ENCODE measurements around the gene PPP1R8. TPM values are rescaled to one million over a fixed set of nuclear protein-coding genes. Genes with fewer than 3 reads are reported as not detected.
"Not testable (repeated sequence)": the region's sequence is repeated elsewhere in the genome, so short reads cannot be mapped to it uniquely, and the experiment has no call there.

The PPP1R8 gene
- total RNA-seq, 4 donors from 2014 or later, result 15.1 to 32.9 (median 28.0) TPM

GRCh38 chr1:27787895-27788294 lies 42.7 kb upstream of the PPP1R8 start:
- DNase-seq, result no peak
- in situ Hi-C loops (cut with MboI; ENCODE audit: low pct_ligation_motif_present in 1 of 4, low pct_unique_long_range_greater_than_20kb in 1 of 4, low sequenced_read_pairs in 3 of 4) (no loop called here), intact Hi-C loops (cut with DNase I; ENCODE audit: low total_unique reads) (no loop called here)
- peak overlapping the region in 1 of 4 donors; percentile 6 for H3K27ac ChIP-seq
- peaks cover 0 to 52% (median 17%) of the 10 kb centered on the region in 4 donors for H3K4me1 ChIP-seq
- H3K27me3 ChIP-seq, result no peaks in the 10 kb centered on the region
- no peak overlapping the region for H3K4me3 ChIP-seq
- TF ChIP-seq CTCF (IDR thresholded peaks at IDR 0.05) (no peak), POLR2A (IDR thresholded peaks at IDR 0.05) (no peak), EP300 (IDR thresholded peaks at IDR 0.05; ENCODE audit: low read depth) (no peak), POLR2AphosphoS5 (IDR thresholded peaks at IDR 0.05) (no peak)
- H3K9me3 ChIP-seq, result no peaks in the 10 kb centered on the region
- H3K36me3 ChIP-seq, result peaks cover 0 to 15% (median 2%) of the 10 kb centered on the region in 4 donors

GRCh38 chr1:27789540-27790041 lies 41.0 kb upstream of the PPP1R8 start:
- no peak for TF ChIP-seq EP300 (IDR thresholded peaks at IDR 0.05; ENCODE audit: low read depth)
- no peak for TF ChIP-seq POLR2AphosphoS5 (IDR thresholded peaks at IDR 0.05)
- TF ChIP-seq POLR2A (IDR thresholded peaks at IDR 0.05), result no peak
- TF ChIP-seq CTCF (IDR thresholded peaks at IDR 0.05), result no peak
- Histone ChIP-seq H3K9me3 (no peaks in the 10 kb centered on the region), H3K36me3 (peaks cover 0 to 32% (median 7%) of the 10 kb centered on the region in 4 donors), H3K27ac (peak overlapping the region in 3 of 4 donors; percentile 15 to 36 (median 24)), H3K27me3 (no peaks in the 10 kb centered on the region), H3K4me1 (peaks cover 0 to 37% (median 13%) of the 10 kb centered on the region in 4 donors), H3K4me3 (no peak overlapping the region)
- intact Hi-C loops (cut with DNase I; ENCODE audit: low total_unique reads) (no loop called here), in situ Hi-C loops (cut with MboI; ENCODE audit: low pct_ligation_motif_present in 1 of 4, low pct_unique_long_range_greater_than_20kb in 1 of 4, low sequenced_read_pairs in 3 of 4) (no loop called here)
- DNase-seq, result no peak
- WGBS, 2 donors (ENCODE audit: low coverage in 1 of 2), result 39 to 54% methylated on average over 3 to 4 of the region's 4 CpGs

GRCh38 chr1:27790270-27790669 lies 40.3 kb upstream of the PPP1R8 start:
- intact Hi-C loops (cut with DNase I; ENCODE audit: low total_unique reads); DNase-seq; in situ Hi-C loops (cut with MboI; ENCODE audit: low pct_ligation_motif_present in 1 of 4, low pct_unique_long_range_greater_than_20kb in 1 of 4, low sequenced_read_pairs in 3 of 4); H3K9me3 ChIP-seq; H3K27me3 ChIP-seq; H3K4me3 ChIP-seq: not testable (repeated sequence)
- H3K4me1 ChIP-seq, result peaks cover 0 to 31% (median 12%) of the 10 kb centered on the region in 4 donors
- peak overlapping the region in 3 of 4 donors; percentile 15 to 36 (median 24) for H3K27ac ChIP-seq
- WGBS, 2 donors (ENCODE audit: low coverage in 1 of 2), result 100% methylated on average over 3 of the region's 3 CpGs; no CpG with 5 or more reads in 1 of the 2 donors
- H3K36me3 ChIP-seq, result peaks cover 0 to 38% (median 11%) of the 10 kb centered on the region in 4 donors

- no peak overlapping the region for H3K4me3 ChIP-seq
- no peak for TF ChIP-seq POLR2A (IDR thresholded peaks at IDR 0.05)
- TF ChIP-seq CTCF (IDR thresholded peaks at IDR 0.05), result no peak
- TF ChIP-seq POLR2AphosphoS5 (IDR thresholded peaks at IDR 0.05), result no peak
- no peak for TF ChIP-seq EP300 (IDR thresholded peaks at IDR 0.05; ENCODE audit: low read depth)
- no peaks in the 10 kb centered on the region for H3K27me3 ChIP-seq
- in situ Hi-C loops (cut with MboI; ENCODE audit: low pct_ligation_motif_present in 1 of 4, low pct_unique_long_range_greater_than_20kb in 1 of 4, low sequenced_read_pairs in 3 of 4), result no loop called here
- DNase-seq, result no peak
- no peaks in the 10 kb centered on the region for H3K4me1 ChIP-seq
- 40 to 64% methylated on average over 1 of the region's 1 CpG for WGBS, 2 donors (ENCODE audit: low coverage in 1 of 2)
- H3K27ac ChIP-seq, result no peak overlapping the region
- intact Hi-C loops (cut with DNase I; ENCODE audit: low total_unique reads), result no loop called here
- peaks cover 0 to 53% (median 25%) of the 10 kb centered on the region in 4 donors for H3K36me3 ChIP-seq
- no peaks in the 10 kb centered on the region for H3K9me3 ChIP-seq
These were observed 35.0 kb upstream of the PPP1R8 start for GRCh38 chr1:27795601-27796000.

- in situ Hi-C loops (cut with MboI; ENCODE audit: low pct_ligation_motif_present in 1 of 4, low pct_unique_long_range_greater_than_20kb in 1 of 4, low sequenced_read_pairs in 3 of 4), result no loop called here
- Histone ChIP-seq H3K27me3 (no peaks in the 10 kb centered on the region), H3K27ac (no peak overlapping the region), H3K9me3 (no peaks in the 10 kb centered on the region), H3K36me3 (peaks cover 0 to 58% (median 20%) of the 10 kb centered on the region in 4 donors), H3K4me1 (no peaks in the 10 kb centered on the region), H3K4me3 (no peak overlapping the region)
- DNase-seq, result no peak
- WGBS, 2 donors (ENCODE audit: low coverage in 1 of 2), result 84 to 86% methylated on average over 5 of the region's 5 CpGs
- TF ChIP-seq POLR2A (IDR thresholded peaks at IDR 0.05), result no peak
- no peak for TF ChIP-seq CTCF (IDR thresholded peaks at IDR 0.05)
- TF ChIP-seq POLR2AphosphoS5 (IDR thresholded peaks at IDR 0.05), result no peak
- intact Hi-C loops (cut with DNase I; ENCODE audit: low total_unique reads), result no loop called here
These were observed 25.8 kb upstream of the PPP1R8 start for GRCh38 chr1:27804791-27805190.
